Measurements from ENCODE around the gene RRAS2.

Gene RRAS2

GRCh38 chr11:14242733-14243132, 116.2 kb downstream of the RRAS2 start:
- TF ChIP-seq CTCF (IDR thresholded peaks at IDR 0.05; ENCODE audit: insufficient read depth, low read length) (no peak), SPI1 (IDR thresholded peaks at IDR 0.05; ENCODE audit: borderline replicate concordance, low read depth) (no peak), GABPA (IDR thresholded peaks at IDR 0.05; ENCODE audit: low read depth) (no peak), REST (IDR thresholded peaks at IDR 0.05; ENCODE audit: insufficient replicate concordance, low read depth) (no peak), POLR2AphosphoS5 (IDR thresholded peaks at IDR 0.05; ENCODE audit: low read depth) (no peak)
- no peak for DNase-seq (ENCODE audit: low read depth in 1 of 2, low spot score in 1 of 2)

GRCh38 chr11:14242187-14242586, 116.8 kb downstream of the RRAS2 start:
- DNase-seq (ENCODE audit: low read depth in 1 of 2, low spot score in 1 of 2), result no peak
- Histone ChIP-seq H3K27me3 (ENCODE audit: insufficient read depth, poor library complexity, severe bottlenecking) (peaks cover 2% of the 10 kb centered on the region), H3K27ac (replicated peaks) (no peak overlapping the region), H3K4me3 (replicated peaks; ENCODE audit: insufficient read depth, low read length) (no peak overlapping the region)
- TF ChIP-seq SPI1 (IDR thresholded peaks at IDR 0.05; ENCODE audit: borderline replicate concordance, low read depth), result no peak

More at GRCh38 chr11:14242733-14243132, 116.2 kb downstream of the RRAS2 start:
- H3K4me3 ChIP-seq (replicated peaks; ENCODE audit: insufficient read depth, low read length), result no peak overlapping the region
- H3K27ac ChIP-seq (replicated peaks), result no peak overlapping the region
- peaks cover 5% of the 10 kb centered on the region for H3K27me3 ChIP-seq (ENCODE audit: insufficient read depth, poor library complexity, severe bottlenecking)

- H3K4me3 ChIP-seq (replicated peaks; ENCODE audit: insufficient read depth, low read length), result no peak overlapping the region
- H3K27me3 ChIP-seq (ENCODE audit: insufficient read depth, poor library complexity, severe bottlenecking), result peaks cover 2% of the 10 kb centered on the region
- DNase-seq (ENCODE audit: low read depth in 1 of 2, low spot score in 1 of 2), result no peak
- H3K27ac ChIP-seq (replicated peaks), result no peak overlapping the region
- no peak for TF ChIP-seq GABPA (IDR thresholded peaks at IDR 0.05; ENCODE audit: low read depth)
- TF ChIP-seq SPI1 (IDR thresholded peaks at IDR 0.05; ENCODE audit: borderline replicate concordance, low read depth), result no peak
- no peak for TF ChIP-seq CTCF (IDR thresholded peaks at IDR 0.05; ENCODE audit: insufficient read depth, low read length)
- TF ChIP-seq REST (IDR thresholded peaks at IDR 0.05; ENCODE audit: insufficient replicate concordance, low read depth), result no peak
- TF ChIP-seq POLR2AphosphoS5 (IDR thresholded peaks at IDR 0.05; ENCODE audit: low read depth), result no peak
These were observed 118.0 kb downstream of the RRAS2 start for GRCh38 chr11:14240951-14241350.

- H3K27ac ChIP-seq (replicated peaks), result no peak overlapping the region
- peaks cover 2% of the 10 kb centered on the region for H3K27me3 ChIP-seq (ENCODE audit: insufficient read depth, poor library complexity, severe bottlenecking)
- TF ChIP-seq REST (IDR thresholded peaks at IDR 0.05; ENCODE audit: insufficient replicate concordance, low read depth) (no peak), SPI1 (IDR thresholded peaks at IDR 0.05; ENCODE audit: borderline replicate concordance, low read depth) (no peak), CTCF (IDR thresholded peaks at IDR 0.05; ENCODE audit: insufficient read depth, low read length) (no peak), POLR2AphosphoS5 (IDR thresholded peaks at IDR 0.05; ENCODE audit: low read depth) (no peak), GABPA (IDR thresholded peaks at IDR 0.05; ENCODE audit: low read depth) (no peak)
- no peak overlapping the region for H3K4me3 ChIP-seq (replicated peaks; ENCODE audit: insufficient read depth, low read length)
- DNase-seq (ENCODE audit: low read depth in 1 of 2, low spot score in 1 of 2), result no peak
These were observed 118.8 kb downstream of the RRAS2 start for GRCh38 chr11:14240221-14240620.

Data from HL-60 (cell line).